ENCODE data around the gene METTL25B. TPM values are rescaled to one million over a fixed set of nuclear protein-coding genes. Genes with fewer than 3 reads are reported as not detected.

The METTL25B gene
- total and polyA plus RNA-seq, 2 of the 13 experiments (the other 11 are each of a cell fraction or from before 2014, with no cell fraction given), result 11.9 to 24.0 TPM

- Histone ChIP-seq H3K4me2 (ENCODE audit: low read depth, low read length) (no peak overlapping the region), H3K9me3 (ENCODE audit: low read length) (no peaks in the 10 kb centered on the region), H4K20me1 (ENCODE audit: insufficient read depth, low read length) (no peaks in the 10 kb centered on the region), H3K9ac (ENCODE audit: insufficient read depth, low read depth, low read length) (no peak overlapping the region), H3K79me2 (ENCODE audit: insufficient read depth, low read length) (no peaks in the 10 kb centered on the region), H3K27ac (ENCODE audit: extremely low read length, insufficient read depth, low read length) (no peak overlapping the region), H3K36me3 (replicated peaks in 1 of 2; ENCODE audit: control insufficient read depth in 1 of 2, insufficient read depth in 2 of 2, low read length in 2 of 2) (no peaks in the 10 kb centered on the region), H3K27me3 (ENCODE audit: control insufficient read depth in 1 of 2, insufficient read depth in 2 of 2, low read length in 2 of 2) (peaks cover 2 to 38% of the 10 kb centered on the region in 2 experiments; a peak in 4 of 5 replicates), H2AFZ (ENCODE audit: low read length) (no peak overlapping the region), H3K4me1 (ENCODE audit: insufficient read depth, low read length) (peaks cover 10% of the 10 kb centered on the region; the same call in 1 of the 2 replicates), H3K4me3 (replicated peaks in 1 of 3; ENCODE audit: insufficient read depth in 1 of 3, low read depth in 2 of 3, low read length in 3 of 3) (no peak overlapping the region)
- no peak for ATAC-seq
- WGBS (ENCODE audit: low lambda C conversion rate), result 36% methylated on average over 9 of the region's 9 CpGs
- no TSS peak for BruUV-seq (replicated peaks)
- TF ChIP-seq ZNF780A (CRISPR knock-in tag; IDR thresholded peaks at IDR 0.05) (no peak), RBM39 (IDR thresholded peaks at IDR 0.05; ENCODE audit: low read depth, low read length, poor library complexity, severe bottlenecking) (no peak), NAIF1 (CRISPR knock-in tag; IDR thresholded peaks at IDR 0.05; ENCODE audit: borderline replicate concordance) (no peak)
- intact Hi-C loops (cut with micrococcal nuclease; ENCODE audit: unreplicated experiment) (no loop called here), in situ Hi-C loops (cut with HindIII; ENCODE audit: extremely low pct_ligation_motif_present, low pct_unique_long_range_greater_than_20kb) (no loop called here)
- DNase-seq (ENCODE audit: low spot score), result no peak
- ChIA-PET CTCF (ENCODE audit: low intra/inter-chr PET ratio, low total read pairs) (no interaction called here), POLR2A (interaction anchor here (1.0 to 1.2 kb wide), 2 partner anchors 17 to 21 kb away, joined by 4 to 5 read pairs; partner anchors contain the start of genes ISG20L2 and METTL25B)
- FAIRE-seq, result no peak
These were observed 17.1 kb upstream of the METTL25B start for GRCh38 chr1:156711011-156711817.

GRCh38 chr1:156712626-156713025 is 15.6 kb upstream of the METTL25B start:
- H3K27me3 ChIP-seq (ENCODE audit: control insufficient read depth in 1 of 2, insufficient read depth in 2 of 2, low read length in 2 of 2), result peaks cover 2 to 25% of the 10 kb centered on the region in 2 experiments; a peak in 3 of 5 replicates
- H3K4me2 ChIP-seq (ENCODE audit: low read depth, low read length), result no peak overlapping the region
- no peaks in the 10 kb centered on the region for H3K79me2 ChIP-seq (ENCODE audit: insufficient read depth, low read length)
- H4K20me1 ChIP-seq (ENCODE audit: insufficient read depth, low read length), result no peaks in the 10 kb centered on the region
- no peak overlapping the region for H2AFZ ChIP-seq (ENCODE audit: low read length)
- H3K9ac ChIP-seq (ENCODE audit: insufficient read depth, low read depth, low read length), result no peak overlapping the region
- no peak for FAIRE-seq
- no peak overlapping the region for H3K27ac ChIP-seq (ENCODE audit: extremely low read length, insufficient read depth, low read length)
- 0 out of 2 replicates have a peak, but pooled peaks cover 6% of the 10 kb centered on the region for H3K4me1 ChIP-seq (ENCODE audit: insufficient read depth, low read length)
- no peak; the same call in 2 of the 3 replicates for ATAC-seq
- intact Hi-C loops (cut with micrococcal nuclease; ENCODE audit: unreplicated experiment) (no loop called here), in situ Hi-C loops (cut with HindIII; ENCODE audit: extremely low pct_ligation_motif_present, low pct_unique_long_range_greater_than_20kb) (no loop called here)
- CTCF ChIA-PET (ENCODE audit: low intra/inter-chr PET ratio, low total read pairs), result no interaction called here
- BruUV-seq (replicated peaks), result no TSS peak
- no peaks in the 10 kb centered on the region for H3K9me3 ChIP-seq (ENCODE audit: low read length)
- WGBS (ENCODE audit: low lambda C conversion rate), result 41% methylated on average over 3 of the region's 3 CpGs
- no peaks in the 10 kb centered on the region for H3K36me3 ChIP-seq (replicated peaks in 1 of 2; ENCODE audit: control insufficient read depth in 1 of 2, insufficient read depth in 2 of 2, low read length in 2 of 2)
- POLR2A ChIA-PET, result no interaction called here
- no peak for DNase-seq (ENCODE audit: low spot score)
- no peak overlapping the region for H3K4me3 ChIP-seq (replicated peaks in 1 of 3; ENCODE audit: insufficient read depth in 1 of 3, low read depth in 2 of 3, low read length in 3 of 3)
- TF ChIP-seq ZBTB2 (CRISPR knock-in tag; IDR thresholded peaks at IDR 0.05; ENCODE audit: low read depth) (no peak), NFKB2 (CRISPR knock-in tag; IDR thresholded peaks at IDR 0.05; ENCODE audit: borderline replicate concordance) (no peak), KDM6A (CRISPR knock-in tag; IDR thresholded peaks at IDR 0.05; ENCODE audit: low read depth) (no peak), RFX1 (IDR thresholded peaks at IDR 0.05) (no peak), GTF3A (CRISPR knock-in tag; conservative IDR thresholded peaks at IDR 0.05) (no peak), CBX5 (CRISPR knock-in tag; IDR thresholded peaks at IDR 0.05; ENCODE audit: borderline replicate concordance) (no peak), HES4 (CRISPR knock-in tag; IDR thresholded peaks at IDR 0.05; ENCODE audit: borderline replicate concordance) (no peak), CSRNP2 (CRISPR knock-in tag; conservative IDR thresholded peaks at IDR 0.05; ENCODE audit: low read depth) (no peak), DBP (CRISPR knock-in tag; IDR thresholded peaks at IDR 0.05; ENCODE audit: not compliant biosample characterization) (no peak), ZNF205 (CRISPR knock-in tag; IDR thresholded peaks at IDR 0.05) (no peak), ZKSCAN8 (CRISPR knock-in tag; IDR thresholded peaks at IDR 0.05; ENCODE audit: borderline replicate concordance) (no peak)

All from HepG2 (cell line).